Measurements from ENCODE around the gene PKP2. TPM values are rescaled to one million over a fixed set of nuclear protein-coding genes. Genes with fewer than 3 reads are reported as not detected.
"Not testable (repeated sequence)": the region's sequence is repeated elsewhere in the genome, so short reads cannot be mapped to it uniquely, and the experiment has no call there.

PKP2 gene
- total RNA-seq, 1 experiment from 2014 or later: not detected

GRCh38 chr12:32868885-32869284 lies 27.7 kb downstream of the PKP2 start:
- no peaks in the 10 kb centered on the region for H3K9me3 ChIP-seq (ENCODE audit: low read length)
- no peaks in the 10 kb centered on the region for H3K9me2 ChIP-seq (replicated peaks; ENCODE audit: insufficient read depth, low read length)
- DNase-seq: no peak
- H3K79me2 ChIP-seq (ENCODE audit: low read length): no peaks in the 10 kb centered on the region
- H3K4me2 ChIP-seq (ENCODE audit: low read depth, low read length, poor library complexity, severe bottlenecking): no peak overlapping the region
- no peaks in the 10 kb centered on the region for H3K27me3 ChIP-seq (ENCODE audit: low read length)
- no peak overlapping the region for H2AFZ ChIP-seq (ENCODE audit: low read length)
- H3K36me3 ChIP-seq (ENCODE audit: insufficient read depth, low read length): no peaks in the 10 kb centered on the region
- H4K20me1 ChIP-seq (ENCODE audit: insufficient read depth, low read depth, low read length): no peaks in the 10 kb centered on the region
- no peak overlapping the region for H3K27ac ChIP-seq (ENCODE audit: low read length)
- no peaks in the 10 kb centered on the region for H3K4me1 ChIP-seq (ENCODE audit: low read length)
- H3K4me3 ChIP-seq (ENCODE audit: low read length): no peak overlapping the region
- H3K9ac ChIP-seq (ENCODE audit: low read length): no peak overlapping the region

- no peaks in the 10 kb centered on the region for H3K9me2 ChIP-seq (replicated peaks; ENCODE audit: insufficient read depth, low read length)
- H2AFZ ChIP-seq (ENCODE audit: low read length): no peak overlapping the region
- no peaks in the 10 kb centered on the region for H3K27me3 ChIP-seq (ENCODE audit: low read length)
- no peaks in the 10 kb centered on the region for H3K9me3 ChIP-seq (ENCODE audit: low read length)
- H3K4me2 ChIP-seq (ENCODE audit: low read depth, low read length, poor library complexity, severe bottlenecking): no peak overlapping the region
- H3K27ac ChIP-seq (ENCODE audit: low read length): no peak overlapping the region
- no peaks in the 10 kb centered on the region for H3K4me1 ChIP-seq (ENCODE audit: low read length)
- H4K20me1 ChIP-seq (ENCODE audit: insufficient read depth, low read depth, low read length): no peaks in the 10 kb centered on the region
- DNase-seq: no peak
- H3K36me3 ChIP-seq (ENCODE audit: insufficient read depth, low read length): no peaks in the 10 kb centered on the region
- no peak overlapping the region for H3K4me3 ChIP-seq (ENCODE audit: low read length)
- H3K9ac ChIP-seq (ENCODE audit: low read length): no peak overlapping the region
- H3K79me2 ChIP-seq (ENCODE audit: low read length): no peaks in the 10 kb centered on the region
These were observed 31.8 kb downstream of the PKP2 start for GRCh38 chr12:32864731-32865130.

GRCh38 chr12:32863128-32863527 lies 33.4 kb downstream of the PKP2 start:
- Histone ChIP-seq H3K27me3 (ENCODE audit: low read length) (no peaks in the 10 kb centered on the region), H2AFZ (ENCODE audit: low read length) (no peak overlapping the region), H3K9me3 (ENCODE audit: low read length) (no peaks in the 10 kb centered on the region), H3K9me2 (replicated peaks; ENCODE audit: insufficient read depth, low read length) (no peaks in the 10 kb centered on the region), H3K79me2 (ENCODE audit: low read length) (no peaks in the 10 kb centered on the region), H3K9ac (ENCODE audit: low read length) (no peak overlapping the region), H3K27ac (ENCODE audit: low read length) (no peak overlapping the region), H3K4me2 (ENCODE audit: low read depth, low read length, poor library complexity, severe bottlenecking) (no peak overlapping the region), H3K36me3 (ENCODE audit: insufficient read depth, low read length) (no peaks in the 10 kb centered on the region), H3K4me1 (ENCODE audit: low read length) (no peaks in the 10 kb centered on the region), H3K4me3 (ENCODE audit: low read length) (no peak overlapping the region), H4K20me1 (ENCODE audit: insufficient read depth, low read depth, low read length) (no peaks in the 10 kb centered on the region)
- DNase-seq: no peak

- not testable (repeated sequence) for H2AFZ ChIP-seq (ENCODE audit: low read length); H3K4me2 ChIP-seq (ENCODE audit: low read depth, low read length, poor library complexity, severe bottlenecking); H3K36me3 ChIP-seq (ENCODE audit: insufficient read depth, low read length); H3K27me3 ChIP-seq (ENCODE audit: low read length); H4K20me1 ChIP-seq (ENCODE audit: insufficient read depth, low read depth, low read length); H3K4me1 ChIP-seq (ENCODE audit: low read length); H3K79me2 ChIP-seq (ENCODE audit: low read length); H3K27ac ChIP-seq (ENCODE audit: low read length); H3K4me3 ChIP-seq (ENCODE audit: low read length); DNase-seq; H3K9me3 ChIP-seq (ENCODE audit: low read length); H3K9me2 ChIP-seq (replicated peaks; ENCODE audit: insufficient read depth, low read length); H3K9ac ChIP-seq (ENCODE audit: low read length)
These were observed 34.9 kb downstream of the PKP2 start for GRCh38 chr12:32861658-32862057.

GRCh38 chr12:32860192-32860591 lies 36.4 kb downstream of the PKP2 start:
- Histone ChIP-seq H3K4me1 (ENCODE audit: low read length) (no peaks in the 10 kb centered on the region), H3K36me3 (ENCODE audit: insufficient read depth, low read length) (no peaks in the 10 kb centered on the region), H2AFZ (ENCODE audit: low read length) (no peak overlapping the region), H3K4me2 (ENCODE audit: low read depth, low read length, poor library complexity, severe bottlenecking) (no peak overlapping the region), H3K9me2 (replicated peaks; ENCODE audit: insufficient read depth, low read length) (no peaks in the 10 kb centered on the region), H3K79me2 (ENCODE audit: low read length) (no peaks in the 10 kb centered on the region), H3K27me3 (ENCODE audit: low read length) (no peaks in the 10 kb centered on the region), H3K4me3 (ENCODE audit: low read length) (no peak overlapping the region), H3K9me3 (ENCODE audit: low read length) (no peaks in the 10 kb centered on the region), H4K20me1 (ENCODE audit: insufficient read depth, low read depth, low read length) (no peaks in the 10 kb centered on the region), H3K27ac (ENCODE audit: low read length) (no peak overlapping the region), H3K9ac (ENCODE audit: low read length) (no peak overlapping the region)
- no peak for DNase-seq

- Histone ChIP-seq H3K9me2 (replicated peaks; ENCODE audit: insufficient read depth, low read length) (no peaks in the 10 kb centered on the region), H3K79me2 (ENCODE audit: low read length) (no peaks in the 10 kb centered on the region), H3K27ac (ENCODE audit: low read length) (no peak overlapping the region), H3K4me3 (ENCODE audit: low read length) (no peak overlapping the region), H2AFZ (ENCODE audit: low read length) (no peak overlapping the region), H3K9ac (ENCODE audit: low read length) (no peak overlapping the region), H4K20me1 (ENCODE audit: insufficient read depth, low read depth, low read length) (no peaks in the 10 kb centered on the region), H3K4me2 (ENCODE audit: low read depth, low read length, poor library complexity, severe bottlenecking) (no peak overlapping the region), H3K27me3 (ENCODE audit: low read length) (no peaks in the 10 kb centered on the region), H3K9me3 (ENCODE audit: low read length) (no peaks in the 10 kb centered on the region), H3K4me1 (ENCODE audit: low read length) (no peaks in the 10 kb centered on the region), H3K36me3 (ENCODE audit: insufficient read depth, low read length) (no peaks in the 10 kb centered on the region)
- no peak for DNase-seq
These were observed 37.2 kb downstream of the PKP2 start for GRCh38 chr12:32859389-32859788.

- no peaks in the 10 kb centered on the region for H3K36me3 ChIP-seq (ENCODE audit: insufficient read depth, low read length)
- H3K9me3 ChIP-seq (ENCODE audit: low read length): no peaks in the 10 kb centered on the region
- no peaks in the 10 kb centered on the region for H4K20me1 ChIP-seq (ENCODE audit: insufficient read depth, low read depth, low read length)
- DNase-seq: no peak
- no peak overlapping the region for H3K9ac ChIP-seq (ENCODE audit: low read length)
- H3K27ac ChIP-seq (ENCODE audit: low read length): no peak overlapping the region
- H3K79me2 ChIP-seq (ENCODE audit: low read length): no peaks in the 10 kb centered on the region
- no peak overlapping the region for H2AFZ ChIP-seq (ENCODE audit: low read length)
- no peaks in the 10 kb centered on the region for H3K9me2 ChIP-seq (replicated peaks; ENCODE audit: insufficient read depth, low read length)
- no peak overlapping the region for H3K4me2 ChIP-seq (ENCODE audit: low read depth, low read length, poor library complexity, severe bottlenecking)
- no peak overlapping the region for H3K4me3 ChIP-seq (ENCODE audit: low read length)
- H3K4me1 ChIP-seq (ENCODE audit: low read length): no peaks in the 10 kb centered on the region
- no peaks in the 10 kb centered on the region for H3K27me3 ChIP-seq (ENCODE audit: low read length)
These were observed 41.9 kb downstream of the PKP2 start for GRCh38 chr12:32854716-32855115.

- Histone ChIP-seq H3K4me3 (ENCODE audit: low read length) (no peak overlapping the region), H3K4me1 (ENCODE audit: low read length) (no peaks in the 10 kb centered on the region), H4K20me1 (ENCODE audit: insufficient read depth, low read depth, low read length) (no peaks in the 10 kb centered on the region), H2AFZ (ENCODE audit: low read length) (no peak overlapping the region), H3K27me3 (ENCODE audit: low read length) (no peaks in the 10 kb centered on the region), H3K9me2 (replicated peaks; ENCODE audit: insufficient read depth, low read length) (no peaks in the 10 kb centered on the region), H3K4me2 (ENCODE audit: low read depth, low read length, poor library complexity, severe bottlenecking) (no peak overlapping the region), H3K27ac (ENCODE audit: low read length) (no peak overlapping the region), H3K79me2 (ENCODE audit: low read length) (no peaks in the 10 kb centered on the region), H3K9ac (ENCODE audit: low read length) (no peak overlapping the region), H3K36me3 (ENCODE audit: insufficient read depth, low read length) (no peaks in the 10 kb centered on the region), H3K9me3 (ENCODE audit: low read length) (no peaks in the 10 kb centered on the region)
- no peak for DNase-seq
These were observed 42.5 kb downstream of the PKP2 start for GRCh38 chr12:32854097-32854496.

- no peaks in the 10 kb centered on the region for H3K79me2 ChIP-seq (ENCODE audit: low read length)
- H3K9me2 ChIP-seq (replicated peaks; ENCODE audit: insufficient read depth, low read length): no peaks in the 10 kb centered on the region
- H3K9ac ChIP-seq (ENCODE audit: low read length): no peak overlapping the region
- no peaks in the 10 kb centered on the region for H3K36me3 ChIP-seq (ENCODE audit: insufficient read depth, low read length)
- no peaks in the 10 kb centered on the region for H4K20me1 ChIP-seq (ENCODE audit: insufficient read depth, low read depth, low read length)
- H3K27ac ChIP-seq (ENCODE audit: low read length): no peak overlapping the region
- H3K4me3 ChIP-seq (ENCODE audit: low read length): no peak overlapping the region
- H2AFZ ChIP-seq (ENCODE audit: low read length): no peak overlapping the region
- no peaks in the 10 kb centered on the region for H3K27me3 ChIP-seq (ENCODE audit: low read length)
- H3K4me2 ChIP-seq (ENCODE audit: low read depth, low read length, poor library complexity, severe bottlenecking): no peak overlapping the region
- no peaks in the 10 kb centered on the region for H3K4me1 ChIP-seq (ENCODE audit: low read length)
- no peak for DNase-seq
- no peaks in the 10 kb centered on the region for H3K9me3 ChIP-seq (ENCODE audit: low read length)
These were observed 49.3 kb downstream of the PKP2 start for GRCh38 chr12:32847287-32847686.

Data from Karpas-422 (cell line).